Psoas muscle (tissue), 8 donors: ENCODE results near the gene DIP2B. TPM values are rescaled to one million over a fixed set of nuclear protein-coding genes. Genes with fewer than 3 reads are reported as not detected.

Source experiments
- ATAC-seq, 4 donors: fragments of 200-7000 bp; cut with Tn5 transposase; one replicate each; pipeline ENCODE4 v1.9.1; 2020; ENCODE audit warnings: moderate library complexity in 3 of 4, mild to moderate bottlenecking in 2 of 4
- DNase-seq, 2 donors: peaks; one replicate each; pipeline ENCODE4 v3.0.0-alpha.2; 2020
- H3K27ac ChIP-seq: fragments of 200-600 bp; one replicate; pipeline ENCODE4 v1.8.0; 2022
- H3K27me3 ChIP-seq, 3 donors: fragments of 200-600 bp in 1 of 3; one replicate each; pipeline versions ENCODE4 v1.6.1 to v1.8.0; 2013 to 2022; ENCODE audit warnings: low read length in 2 of 3, mild to moderate bottlenecking in 2 of 3, moderate library complexity in 1 of 3; ENCODE audit not compliant: insufficient read depth in 3 of 3
- H3K36me3 ChIP-seq, 2 donors: fragments of 200-600 bp in 1 of 2; one replicate each; pipeline versions ENCODE4 v1.6.1 to v1.8.0; 2013 to 2022; ENCODE audit warnings: low read depth in 1 of 2, mild to moderate bottlenecking in 1 of 2, moderate library complexity in 1 of 2; ENCODE audit not compliant: insufficient read depth in 1 of 2
- H3K4me1 ChIP-seq: fragments of 200-600 bp; one replicate; pipeline ENCODE4 v1.8.0; 2022
- H3K4me3 ChIP-seq: fragments of 200-600 bp; one replicate; pipeline ENCODE4 v1.8.0; 2022; ENCODE audit warnings: mild to moderate bottlenecking
- H3K9me3 ChIP-seq: fragments of 200-600 bp; one replicate; pipeline ENCODE4 v1.8.0; 2022
- WGBS, 3 donors: extraction: QIAGEN DNeasy Blood & Tissue Kit; methylation state at CpG; one replicate each; pipeline versions ENCODE4 v1.1.6 to v1.1.7; 2013; 5-methylcytosine and 5-hydroxymethylcytosine counted together
- intact Hi-C, 2 donors: fragments of 100-400 bp; cut with DNase I; formaldehyde crosslinking; loops; one replicate each; pipeline versions ENCODE4 v1.11.0 to v1.14.2; 2022
- polyA plus RNA-seq, 3 donors: library from polyadenylated mRNA; stranded (reverse); fragments of 200-250 nt; gene quantifications; one replicate each; pipeline ENCODE4 v1.2.3, GENCODE V29; 2013
- total RNA-seq, 4 donors: library from RNA; stranded (reverse); fragmentation: NEBNext Ultra II Directional in 2 of 4; extraction: Animal tissue kit (Norgen Biotek cat#: 25700) in 2 of 4; gene quantifications; one replicate each; pipeline versions ENCODE4 v1.2.1 to v1.2.4, GENCODE V29; 2021 to 2023
- TF ChIP-seq, protein P1 (sequence below): fragments of 200-600 bp; IDR thresholded peaks from one replicate; pipeline ENCODE4 v1.8.0; 2022; ENCODE audit warnings: antibody characterized with exemption
- donor health status: healthy with polysubstance abuse.
- donor health status: DM: no; HTN: no; CAD: no; lungs with moderate emphysema.
- donor health status: Bipolar disorder and iron deficiency.
- donor health status: healthy.
- donor health status: DM: yes; HTN: yes; CAD: no.
- donor health status: DM: no; HTN: no; CAD: no.
- donor health status: DM: no; HTN: no; CAD: no.
- donor health status: DM: yes; HTN: yes; CAD: no.

DIP2B gene
- total and polyA plus RNA-seq, 7 donors, result 2.2 to 10.7 (median 8.6) TPM

DNA sequence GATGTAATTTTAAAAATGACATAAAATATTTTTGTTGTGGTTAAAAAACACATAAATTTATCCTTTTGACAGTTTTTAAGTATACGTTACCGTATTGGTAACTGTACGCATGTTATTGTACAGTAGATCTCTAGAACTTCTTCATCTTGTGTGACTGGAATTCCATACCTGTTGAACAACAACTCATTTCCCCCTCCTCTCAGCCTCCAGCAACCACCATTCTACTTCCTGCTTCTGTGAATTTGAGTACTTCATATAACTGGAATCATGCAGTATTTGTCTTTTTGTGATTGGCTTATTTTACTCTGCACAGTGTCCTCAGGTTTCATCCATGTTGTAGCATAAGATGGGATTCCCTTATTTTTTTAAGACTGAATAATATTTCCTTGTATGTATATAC, 145.5 kb downstream of the DIP2B start:
- Histone ChIP-seq H3K27me3 (no peaks in the 10 kb centered on the region), H3K9me3 (no peaks in the 10 kb centered on the region), H3K27ac (no peak overlapping the region), H3K4me3 (no peak overlapping the region), H3K4me1 (no peaks in the 10 kb centered on the region), H3K36me3 (no peaks in the 10 kb centered on the region)
- WGBS, 3 donors, result 95 to 97% (median 96%) methylated on average over 3 of the region's 3 CpGs
- ATAC-seq (no peak), DNase-seq (no peak)
- TF ChIP-seq, protein P1, sequence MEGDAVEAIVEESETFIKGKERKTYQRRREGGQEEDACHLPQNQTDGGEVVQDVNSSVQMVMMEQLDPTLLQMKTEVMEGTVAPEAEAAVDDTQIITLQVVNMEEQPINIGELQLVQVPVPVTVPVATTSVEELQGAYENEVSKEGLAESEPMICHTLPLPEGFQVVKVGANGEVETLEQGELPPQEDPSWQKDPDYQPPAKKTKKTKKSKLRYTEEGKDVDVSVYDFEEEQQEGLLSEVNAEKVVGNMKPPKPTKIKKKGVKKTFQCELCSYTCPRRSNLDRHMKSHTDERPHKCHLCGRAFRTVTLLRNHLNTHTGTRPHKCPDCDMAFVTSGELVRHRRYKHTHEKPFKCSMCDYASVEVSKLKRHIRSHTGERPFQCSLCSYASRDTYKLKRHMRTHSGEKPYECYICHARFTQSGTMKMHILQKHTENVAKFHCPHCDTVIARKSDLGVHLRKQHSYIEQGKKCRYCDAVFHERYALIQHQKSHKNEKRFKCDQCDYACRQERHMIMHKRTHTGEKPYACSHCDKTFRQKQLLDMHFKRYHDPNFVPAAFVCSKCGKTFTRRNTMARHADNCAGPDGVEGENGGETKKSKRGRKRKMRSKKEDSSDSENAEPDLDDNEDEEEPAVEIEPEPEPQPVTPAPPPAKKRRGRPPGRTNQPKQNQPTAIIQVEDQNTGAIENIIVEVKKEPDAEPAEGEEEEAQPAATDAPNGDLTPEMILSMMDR, result no peak
- intact Hi-C loops, result no loop called here

DNA sequence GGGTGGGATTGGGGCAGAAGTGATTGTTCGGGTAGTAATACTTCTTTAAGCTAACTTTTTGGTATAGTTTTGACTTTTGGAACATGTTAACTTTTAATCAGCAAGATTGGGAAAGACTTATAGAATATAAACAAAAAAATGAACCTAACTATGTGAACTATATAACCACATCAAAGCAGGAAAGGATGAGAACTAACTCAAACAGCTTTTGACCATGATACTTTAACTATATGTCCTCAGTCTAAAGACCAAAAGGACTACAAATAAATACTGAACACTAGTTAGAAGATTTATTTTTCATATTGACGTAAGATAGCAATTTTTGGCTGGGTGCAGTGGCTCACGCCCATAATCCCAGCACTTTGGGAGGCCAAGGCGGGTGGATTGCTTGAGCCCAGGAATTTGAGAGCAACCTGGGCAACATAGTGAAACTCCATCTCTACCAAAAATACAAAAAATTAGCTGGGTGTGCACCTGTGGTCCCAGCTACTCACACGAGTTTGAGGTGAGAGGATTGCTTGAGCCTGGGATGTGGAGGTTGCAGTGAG, 150.7 kb downstream of the DIP2B start:
- Histone ChIP-seq H3K27me3 (no peaks in the 10 kb centered on the region), H3K4me1 (no peaks in the 10 kb centered on the region), H3K27ac (no peak overlapping the region), H3K9me3 (no peaks in the 10 kb centered on the region), H3K4me3 (no peak overlapping the region), H3K36me3 (peaks cover 0 to 5% of the 10 kb centered on the region in 2 donors)
- TF ChIP-seq, protein P1, result no peak
- intact Hi-C loops, result no loop called here
- WGBS, 3 donors, result 85 to 86% (median 85%) methylated on average over 5 of the region's 5 CpGs
- DNase-seq, result no peak
- no peak for ATAC-seq

GRCh38 chr12:50659260-50659659, 154.5 kb downstream of the DIP2B start:
- peaks cover 5 to 15% of the 10 kb centered on the region in 2 donors for H3K36me3 ChIP-seq
- TF ChIP-seq, protein P1, result no peak
- no peaks in the 10 kb centered on the region for H3K9me3 ChIP-seq
- H3K4me3 ChIP-seq, result no peak overlapping the region
- no peaks in the 10 kb centered on the region for H3K27me3 ChIP-seq
- intact Hi-C loops, result no loop called here
- H3K27ac ChIP-seq, result no peak overlapping the region
- WGBS, 3 donors, result 91 to 97% (median 94%) methylated on average over 2 of the region's 2 CpGs
- H3K4me1 ChIP-seq, result no peaks in the 10 kb centered on the region
- ATAC-seq, result no peak
- DNase-seq, result no peak

- Histone ChIP-seq H3K36me3 (peaks cover 5 to 15% of the 10 kb centered on the region in 2 donors), H3K27me3 (no peaks in the 10 kb centered on the region), H3K27ac (no peak overlapping the region), H3K4me3 (no peak overlapping the region), H3K4me1 (no peaks in the 10 kb centered on the region), H3K9me3 (no peaks in the 10 kb centered on the region)
- intact Hi-C loops, result no loop called here
- TF ChIP-seq, protein P1, result no peak
- DNase-seq, result no peak
- 81 to 90% (median 89%) methylated on average over 6 of the region's 6 CpGs for WGBS, 3 donors
- no peak for ATAC-seq
These were observed 155.1 kb downstream of the DIP2B start for GRCh38 chr12:50659690-50660424.
